H1 (cell line): ENCODE measurements around the gene CEP97. TPM values are rescaled to one million over a fixed set of nuclear protein-coding genes. Genes with fewer than 3 reads are reported as not detected.

Source experiments
- CTCF ChIA-PET: fragments of 300-600 bp; sonication (Branson Sonifier 250); formaldehyde crosslinking; loops from one replicate; lab custom pipeline; 2021; ENCODE audit not compliant: partially characterized antibody; lab: Charles Lee
- POLR2A ChIA-PET: fragments of 300-600 bp; sonication (Branson Sonifier 250); formaldehyde crosslinking; loops from one replicate; lab custom pipeline; 2021; ENCODE audit warnings: inconsistent platforms; ENCODE audit not compliant: partially characterized antibody; lab: Charles Lee
- DNase-seq, 2 experiments: peaks; one replicate each; pipeline versions ENCODE4 v3.0.0 to v3.0.0-alpha.2; 2010 to 2022; ENCODE audit warnings: low spot score in 2 of 2, low read depth in 1 of 2, mixed read lengths in 1 of 2
- FAIRE-seq: peaks from 2 replicates; lab custom pipeline; 2011; peaks lifted over from hg19 to GRCh38; lab: Jason Lieb, UNC
- H2AFZ ChIP-seq: 2 replicates; pipeline ENCODE4 v1.8.1; 2012; ENCODE audit warnings: low read length, inconsistent platforms
- H2AK5ac ChIP-seq: 2 replicates; pipeline ENCODE4 v1.6.1; 2013; ENCODE audit warnings: low read depth, low read length
- H2BK120ac ChIP-seq: replicated peaks from 2 replicates; pipeline ENCODE3; 2013; ENCODE audit warnings: low read depth, low read length, inconsistent platforms
- H2BK12ac ChIP-seq: 2 replicates; pipeline ENCODE4 v1.6.1; 2013; ENCODE audit warnings: low read depth, low read length
- H2BK15ac ChIP-seq: 2 replicates; pipeline ENCODE4 v1.6.1; 2013; ENCODE audit warnings: low read length
- H2BK20ac ChIP-seq: 2 replicates; pipeline ENCODE4 v1.6.1; 2013; ENCODE audit warnings: low read length
- H2BK5ac ChIP-seq: 2 replicates; pipeline ENCODE4 v1.6.1; 2013; ENCODE audit warnings: low read depth, low read length
- H3K14ac ChIP-seq: 2 replicates; pipeline ENCODE4 v1.6.1; 2013; ENCODE audit warnings: inconsistent platforms; ENCODE audit not compliant: insufficient read length
- H3K18ac ChIP-seq: 2 replicates; pipeline ENCODE4 v1.6.1; 2013; ENCODE audit warnings: low read length; ENCODE audit errors: extremely low read depth
- H3K23ac ChIP-seq: 2 replicates; pipeline ENCODE4 v1.6.1; 2013; ENCODE audit warnings: inconsistent platforms; ENCODE audit not compliant: insufficient read length
- H3K23me2 ChIP-seq: 2 replicates; pipeline ENCODE4 v1.6.1; 2013; ENCODE audit warnings: low read depth, low read length
- H3K27ac ChIP-seq: 2 replicates; pipeline ENCODE4 v1.6.1; 2011; ENCODE audit warnings: low read depth, low read length, inconsistent platforms
- H3K27me3 ChIP-seq, 4 experiments: replicated peaks in 1 of 4; 1 replicate in 1 of 4; 2 replicates in 3 of 4; pipeline versions ENCODE4 v1.6.1 to v1.8.1; 2011 to 2013; ENCODE audit warnings: low read length in 3 of 4, mild to moderate bottlenecking in 3 of 4, inconsistent platforms in 2 of 4, mixed read lengths in 2 of 4, moderate library complexity in 1 of 4; ENCODE audit not compliant: control insufficient read depth in 3 of 4, insufficient read depth in 3 of 4; ENCODE audit errors: extremely low read depth in 1 of 4
- H3K36me3 ChIP-seq, 4 experiments: 2 replicates each; pipeline versions ENCODE4 v1.6.1 to v1.8.1; 2011 to 2013; ENCODE audit warnings: mild to moderate bottlenecking in 4 of 4, low read length in 3 of 4, moderate library complexity in 2 of 4, control low read depth in 1 of 4, inconsistent platforms in 1 of 4; ENCODE audit not compliant: insufficient read depth in 4 of 4, control insufficient read depth in 2 of 4
- H3K4ac ChIP-seq: replicated peaks from 2 replicates; pipeline ENCODE3; 2013; ENCODE audit warnings: low read length, low read depth, mixed read lengths, inconsistent platforms; ENCODE audit not compliant: insufficient read length
- H3K4me1 ChIP-seq, 4 experiments: replicated peaks in 1 of 4; 1 replicate in 1 of 4; 2 replicates in 3 of 4; pipeline versions ENCODE4 v1.6.1 to v1.8.1; 2011 to 2013; ENCODE audit warnings: low read length in 3 of 4, inconsistent platforms in 2 of 4, mixed read lengths in 1 of 4; ENCODE audit not compliant: insufficient read depth in 4 of 4, control insufficient read depth in 3 of 4
- H3K4me2 ChIP-seq, 2 experiments: 2 replicates each; pipeline versions ENCODE4 v1.6.1 to v1.8.1; 2011 to 2013; ENCODE audit warnings: low read depth in 2 of 2, low read length in 2 of 2, control low read depth in 1 of 2, inconsistent platforms in 1 of 2, mild to moderate bottlenecking in 1 of 2; ENCODE audit not compliant: insufficient read depth in 1 of 2
- H3K4me3 ChIP-seq, 4 experiments: fragments of 200-600, 300-600 bp in 1 of 4; sonication (generic), shearing (Covaris generic), sonication (Bioruptor Twin) in 1 of 4; 2 replicates each; pipeline versions ENCODE4 v1.5.1 to v1.8.1; 2011 to 2016; ENCODE audit warnings: low read length in 4 of 4, low read depth in 3 of 4, control low read depth in 2 of 4, inconsistent platforms in 2 of 4, mild to moderate bottlenecking in 2 of 4, mixed read lengths in 1 of 4, moderate library complexity in 1 of 4; ENCODE audit not compliant: insufficient read depth in 2 of 4; ENCODE audit errors: extremely low read depth in 1 of 4
- H3K56ac ChIP-seq: replicated peaks from 2 replicates; pipeline ENCODE3; 2013; ENCODE audit warnings: low read depth, mild to moderate bottlenecking, mixed read lengths, low read length, inconsistent platforms; ENCODE audit not compliant: insufficient read length
- H3K79me1 ChIP-seq: 2 replicates; pipeline ENCODE4 v1.6.1; 2013; ENCODE audit warnings: low read depth, low read length, control low read depth
- H3K79me2 ChIP-seq, 2 experiments: 2 replicates each; pipeline versions ENCODE4 v1.6.1 to v1.8.1; 2012 to 2013; ENCODE audit warnings: low read length in 2 of 2, mild to moderate bottlenecking in 2 of 2, inconsistent platforms in 1 of 2; ENCODE audit not compliant: insufficient read depth in 2 of 2, control insufficient read depth in 1 of 2
- H3K9ac ChIP-seq, 4 experiments: replicated peaks in 1 of 4; 1 replicate in 1 of 4; 2 replicates in 3 of 4; pipeline versions ENCODE4 v1.6.1 to v1.8.1; 2011 to 2013; ENCODE audit warnings: low read depth in 3 of 4, low read length in 3 of 4, control low read depth in 2 of 4, mild to moderate bottlenecking in 2 of 4, moderate library complexity in 2 of 4, inconsistent platforms in 1 of 4; ENCODE audit errors: extremely low read depth in 1 of 4
- H3K9me3 ChIP-seq, 2 experiments: 2 replicates each; pipeline versions ENCODE4 v1.6.1 to v1.8.1; 2012 to 2013; ENCODE audit warnings: mild to moderate bottlenecking in 2 of 2, moderate library complexity in 2 of 2, control low read depth in 1 of 2, inconsistent platforms in 1 of 2, low read depth in 1 of 2, low read length in 1 of 2, mixed read lengths in 1 of 2; ENCODE audit not compliant: insufficient read depth in 2 of 2
- H4K20me1 ChIP-seq, 2 experiments: replicated peaks in 1 of 2; 2 replicates each; pipeline versions ENCODE3 to v1.8.1; 2011 to 2013; ENCODE audit warnings: inconsistent platforms in 2 of 2, low read length in 2 of 2, mild to moderate bottlenecking in 1 of 2; ENCODE audit not compliant: insufficient read depth in 2 of 2, control insufficient read depth in 1 of 2
- H4K5ac ChIP-seq: 2 replicates; pipeline ENCODE4 v1.6.1; 2013; ENCODE audit warnings: low read length, low read depth, mixed read lengths, inconsistent platforms; ENCODE audit not compliant: insufficient read length
- H4K8ac ChIP-seq: 2 replicates; pipeline ENCODE4 v1.8.0; 2013; ENCODE audit warnings: mild to moderate bottlenecking, moderate library complexity, low read length, inconsistent platforms; ENCODE audit not compliant: insufficient read depth; ENCODE audit errors: extremely low read depth
- H4K91ac ChIP-seq: replicated peaks from 2 replicates; pipeline ENCODE3; 2013; ENCODE audit warnings: low read length, mixed read lengths, inconsistent platforms; ENCODE audit not compliant: insufficient read length
- ATF2 ChIP-seq: IDR thresholded peaks from 2 replicates; pipeline ENCODE4 v1.6.1; 2012; ENCODE audit warnings: low read length, inconsistent platforms
- HDAC6 ChIP-seq: IDR thresholded peaks from one replicate; pipeline ENCODE4 v1.7.1; 2012; ENCODE audit warnings: low read depth, mild to moderate bottlenecking, inconsistent platforms, low read length, moderate library complexity
- TBP ChIP-seq: IDR thresholded peaks from 2 replicates; pipeline ENCODE4 v1.6.1; 2011; ENCODE audit warnings: low read depth, low read length, improper control_type of control experiment
- WGBS, 2 experiments: shearing (Covaris generic) in 1 of 2; methylation state at CpG; one replicate each; pipeline versions ENCODE4 v1.1.6 to v1.1.7; 2013 to 2015; ENCODE audit warnings: low lambda C conversion rate in 2 of 2, mixed read lengths in 2 of 2, inconsistent platforms in 1 of 2, low coverage in 1 of 2, missing lambda C conversion rate in 1 of 2; ENCODE audit not compliant: insufficient replicate concordance in 2 of 2, insufficient coverage in 1 of 2, insufficient read length in 1 of 2; ENCODE audit errors: extremely low coverage in 1 of 2, missing lambda C conversion rate in 1 of 2; 5-methylcytosine and 5-hydroxymethylcytosine counted together
- polyA plus RNA-seq, 7 experiments: library from polyadenylated mRNA; depleted of rRNA in 3 of 7; stranded (reverse) in 5 of 7; unstranded in 2 of 7; fragments of >200 nt in 5 of 7; fragments of 200-250 nt in 2 of 7; gene quantifications; 1 replicate in 5 of 7; 2 replicates in 1 of 7; 4 replicates in 1 of 7; pipeline versions ENCODE4 v1.2.1 to v1.2.3, GENCODE V29; 2011 to 2013; ENCODE audit warnings: missing spikeins in 2 of 7, mixed read lengths in 2 of 7
- total RNA-seq: library from RNA; stranded (reverse); fragmentation: NEBNext Ultra II Directional; extraction: Animal tissue kit (Norgen Biotek cat#: 25700); gene quantifications from 2 replicates; pipeline ENCODE4 v1.2.1, GENCODE V29; 2021

The CEP97 gene
- total and polyA plus RNA-seq, 2 of the 8 experiments (the other 6 are each of a cell fraction or from before 2014, with no cell fraction given) = 1.6 to 13.2 TPM

- no peak overlapping the region for H3K4ac ChIP-seq
- H3K27me3 ChIP-seq = no peaks in the 10 kb centered on the region
- H2AFZ ChIP-seq = peak overlapping the region; percentile 28; the same call in 1 of the 2 replicates
- no peak overlapping the region for H3K56ac ChIP-seq
- H4K20me1 ChIP-seq = no peaks in the 10 kb centered on the region
- H3K9ac ChIP-seq = no peak overlapping the region
- H2BK120ac ChIP-seq = no peak overlapping the region
- H2BK20ac ChIP-seq = no peak overlapping the region
- no peak overlapping the region for H3K27ac ChIP-seq
- 0 out of 2 replicates have a peak, but pooled peaks cover 3% of the 10 kb centered on the region for H3K23me2 ChIP-seq
- no peak overlapping the region for H2BK12ac ChIP-seq
- peaks cover 0 to 5% of the 10 kb centered on the region in 2 experiments; a peak in 1 of 4 replicates for H3K79me2 ChIP-seq
- POLR2A ChIA-PET = interaction anchor here (1.0 kb wide), 1 partner anchor 44 kb away, joined by 4 read pairs; the partner anchor contains the start of gene ZBTB11
- no peak overlapping the region for H2BK5ac ChIP-seq
- WGBS, 2 experiments = 88% methylated on average over 10 of the region's 10 CpGs; no CpG with 5 or more reads in 1 of the 2 experiments
- no peak overlapping the region for H4K5ac ChIP-seq
- H3K9me3 ChIP-seq = no peaks in the 10 kb centered on the region
- H2AK5ac ChIP-seq = no peak overlapping the region
- CTCF ChIA-PET = interaction anchor here (1.8 to 2.1 kb wide), 2 partner anchors 13 to 15 kb away, joined by 9 to 13 read pairs; no protein-coding TSS in a partner anchor
- H3K4me2 ChIP-seq = no peak overlapping the region
- H3K23ac ChIP-seq = no peak overlapping the region
- no peak overlapping the region for H4K8ac ChIP-seq
- no peak overlapping the region for H3K4me3 ChIP-seq
- no peak for DNase-seq
- no peak overlapping the region for H4K91ac ChIP-seq
- H3K36me3 ChIP-seq = no peaks in the 10 kb centered on the region
- no peak for FAIRE-seq
- peaks cover 2% of the 10 kb centered on the region; the same call in 1 of the 2 replicates for H3K79me1 ChIP-seq
- no peak overlapping the region for H3K18ac ChIP-seq
- H3K14ac ChIP-seq = no peak overlapping the region
- H2BK15ac ChIP-seq = no peak overlapping the region
- H3K4me1 ChIP-seq = no peaks in the 10 kb centered on the region
- no peak for TF ChIP-seq TBP
- TF ChIP-seq ATF2 = no peak
- no peak for TF ChIP-seq HDAC6
These were observed 3.3 kb upstream of the CEP97 start for GRCh38 chr3:101720851-101721840.
